Measurements from ENCODE around the gene CAMTA1. TPM values are rescaled to one million over a fixed set of nuclear protein-coding genes. Genes with fewer than 3 reads are reported as not detected.
"Not testable (repeated sequence)": the region's sequence is repeated elsewhere in the genome, so short reads cannot be mapped to it uniquely, and the experiment has no call there.

The CAMTA1 gene
- polyA plus RNA-seq, 1 of the 3 experiments (the other 2 are of a cell fraction), result 63.1 TPM

DNA sequence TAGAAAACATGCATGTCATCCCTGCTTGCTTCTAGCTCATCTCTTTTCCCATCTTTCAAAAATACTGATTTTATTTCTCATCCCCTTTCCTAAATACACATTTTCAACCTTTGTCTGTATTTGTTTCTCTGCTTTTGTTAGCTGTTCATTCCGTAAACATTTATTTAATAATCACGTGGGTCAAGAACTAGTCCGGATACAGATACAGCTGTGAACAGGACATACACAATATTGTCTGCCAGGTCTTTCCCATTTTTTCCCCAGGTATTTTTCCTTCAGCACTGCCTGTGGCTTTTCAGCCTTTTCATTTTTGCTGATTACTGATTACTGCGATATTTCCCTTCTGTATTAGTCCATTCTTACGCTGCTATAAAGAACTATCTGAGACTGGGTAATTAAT, 1004.6 kb downstream of the CAMTA1 start (continued):
- TF ChIP-seq FOXJ3 (CRISPR knock-in tag; IDR thresholded peaks at IDR 0.05) (no peak), EP300 (IDR thresholded peaks at IDR 0.05; ENCODE audit: borderline replicate concordance in 1 of 2, low read depth in 1 of 2, low read length in 1 of 2) (no peak), SIN3A (IDR thresholded peaks at IDR 0.05; ENCODE audit: borderline replicate concordance, low read depth, low read length) (no peak), RAD21 (IDR thresholded peaks at IDR 0.05; ENCODE audit: low read length) (no peak), FOSL2 (IDR thresholded peaks at IDR 0.05; ENCODE audit: borderline replicate concordance, low read depth) (no peak), GABPA (IDR thresholded peaks at IDR 0.05; ENCODE audit: low read depth) (no peak), POLR2AphosphoS5 (IDR thresholded peaks at IDR 0.05; ENCODE audit: low read depth, low read length) (no peak), TCF12 (IDR thresholded peaks at IDR 0.05) (no peak)
- TF ChIP-seq, protein P1, sequence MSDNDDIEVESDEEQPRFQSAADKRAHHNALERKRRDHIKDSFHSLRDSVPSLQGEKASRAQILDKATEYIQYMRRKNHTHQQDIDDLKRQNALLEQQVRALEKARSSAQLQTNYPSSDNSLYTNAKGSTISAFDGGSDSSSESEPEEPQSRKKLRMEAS (IDR thresholded peaks at IDR 0.05; ENCODE audit: low read depth), result no peak

DNA sequence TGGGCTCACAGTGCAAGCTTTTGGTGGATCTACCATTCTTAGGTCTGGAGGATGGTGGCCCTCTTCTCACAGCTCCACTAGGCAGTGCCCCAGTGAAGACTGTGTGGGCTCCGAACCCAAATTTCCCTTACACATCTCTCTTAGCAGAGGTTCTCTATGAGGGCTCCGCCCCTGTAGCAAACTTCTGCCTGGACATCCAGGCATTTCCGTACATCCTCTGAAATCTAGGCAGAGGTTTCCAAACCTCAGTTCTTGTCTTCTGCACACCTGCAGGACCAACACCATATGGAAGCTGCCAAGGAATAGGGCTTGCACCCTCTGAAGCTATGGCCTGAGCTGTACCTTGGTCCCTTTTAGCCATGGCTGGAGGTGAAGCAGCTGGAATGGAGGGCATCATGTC, 1005.8 kb downstream of the CAMTA1 start:
- H3K79me2 ChIP-seq (ENCODE audit: insufficient read depth); DNase-seq; H3K4me1 ChIP-seq (ENCODE audit: control insufficient read depth in 1 of 2, insufficient read depth in 2 of 2, low read depth in 1 of 2, low read length in 1 of 2); H3K27me3 ChIP-seq (ENCODE audit: insufficient read depth); H3K9me3 ChIP-seq; H3F3A ChIP-seq (replicated peaks; ENCODE audit: insufficient read depth); H3K9ac ChIP-seq; H3K27ac ChIP-seq (ENCODE audit: low read depth in 2 of 2, low read length in 1 of 2); H4K20me1 ChIP-seq (ENCODE audit: insufficient read depth); H3K9me2 ChIP-seq; H3K4me2 ChIP-seq; POLR2A ChIA-PET; H3K4me3 ChIP-seq (ENCODE audit: low read depth in 2 of 2, low read length in 1 of 2); H2AFZ ChIP-seq (ENCODE audit: low read depth): not testable (repeated sequence)
- WGBS (ENCODE audit: low lambda C conversion rate), result 100% methylated on average over 3 of the region's 3 CpGs
- CTCF ChIA-PET, result interaction anchor here (1.0 to 1.7 kb wide), 2 partner anchors 17 to 39 kb away, joined by 3 to 5 read pairs; no protein-coding TSS in a partner anchor
- H3K36me3 ChIP-seq (replicated peaks in 1 of 2; ENCODE audit: control insufficient read depth in 1 of 2, insufficient read depth in 2 of 2, low read length in 1 of 2), result peaks cover 39 to 74% of the 10 kb centered on the region in 2 experiments

DNA sequence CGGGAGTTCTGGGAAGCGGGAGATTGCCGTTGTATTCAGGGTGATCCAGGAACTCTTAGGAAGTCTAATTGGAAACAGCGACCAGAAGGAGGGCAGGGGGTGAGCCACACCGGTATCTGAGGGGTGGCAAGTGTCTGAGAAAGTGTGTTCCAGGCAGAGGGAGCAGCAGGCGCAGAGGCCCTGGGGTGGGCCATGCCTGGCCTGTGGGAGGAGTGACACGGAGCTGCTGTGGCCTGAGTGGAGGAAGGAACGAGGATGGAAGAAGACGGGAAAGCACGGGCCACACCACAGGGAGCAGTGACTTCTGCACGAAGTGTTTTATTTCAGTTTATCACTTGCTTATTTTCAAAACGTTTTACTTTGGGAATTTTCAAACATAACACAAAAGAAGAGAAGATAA, 1010.2 kb downstream of the CAMTA1 start:
- Histone ChIP-seq H3K9me3 (no peaks in the 10 kb centered on the region), H3K36me3 (replicated peaks in 1 of 2; ENCODE audit: control insufficient read depth in 1 of 2, insufficient read depth in 2 of 2, low read length in 1 of 2) (peaks cover 20 to 39% of the 10 kb centered on the region in 2 experiments), H3K4me2 (no peak overlapping the region), H3K4me1 (ENCODE audit: control insufficient read depth in 1 of 2, insufficient read depth in 2 of 2, low read depth in 1 of 2, low read length in 1 of 2) (no peaks in the 10 kb centered on the region), H3K27me3 (ENCODE audit: insufficient read depth) (no peaks in the 10 kb centered on the region), H3K9ac (no peak overlapping the region), H3K79me2 (ENCODE audit: insufficient read depth) (no peaks in the 10 kb centered on the region), H3K27ac (ENCODE audit: low read depth in 2 of 2, low read length in 1 of 2) (no peak overlapping the region), H3K9me2 (no peaks in the 10 kb centered on the region), H3K4me3 (ENCODE audit: low read depth in 2 of 2, low read length in 1 of 2) (no peak overlapping the region), H4K20me1 (ENCODE audit: insufficient read depth) (no peaks in the 10 kb centered on the region), H2AFZ (ENCODE audit: low read depth) (no peak overlapping the region), H3F3A (replicated peaks; ENCODE audit: insufficient read depth) (peaks cover 4% of the 10 kb centered on the region)
- POLR2A ChIA-PET, result no interaction called here
- WGBS (ENCODE audit: low lambda C conversion rate), result 85% methylated on average over 12 of the region's 12 CpGs
- CTCF ChIA-PET, result interaction anchor here (0.5 to 1.5 kb wide), 2 partner anchors 13 to 28 kb away, joined by 3 to 5 read pairs; no protein-coding TSS in a partner anchor
- DNase-seq, result no peak
- TF ChIP-seq, protein P2, sequence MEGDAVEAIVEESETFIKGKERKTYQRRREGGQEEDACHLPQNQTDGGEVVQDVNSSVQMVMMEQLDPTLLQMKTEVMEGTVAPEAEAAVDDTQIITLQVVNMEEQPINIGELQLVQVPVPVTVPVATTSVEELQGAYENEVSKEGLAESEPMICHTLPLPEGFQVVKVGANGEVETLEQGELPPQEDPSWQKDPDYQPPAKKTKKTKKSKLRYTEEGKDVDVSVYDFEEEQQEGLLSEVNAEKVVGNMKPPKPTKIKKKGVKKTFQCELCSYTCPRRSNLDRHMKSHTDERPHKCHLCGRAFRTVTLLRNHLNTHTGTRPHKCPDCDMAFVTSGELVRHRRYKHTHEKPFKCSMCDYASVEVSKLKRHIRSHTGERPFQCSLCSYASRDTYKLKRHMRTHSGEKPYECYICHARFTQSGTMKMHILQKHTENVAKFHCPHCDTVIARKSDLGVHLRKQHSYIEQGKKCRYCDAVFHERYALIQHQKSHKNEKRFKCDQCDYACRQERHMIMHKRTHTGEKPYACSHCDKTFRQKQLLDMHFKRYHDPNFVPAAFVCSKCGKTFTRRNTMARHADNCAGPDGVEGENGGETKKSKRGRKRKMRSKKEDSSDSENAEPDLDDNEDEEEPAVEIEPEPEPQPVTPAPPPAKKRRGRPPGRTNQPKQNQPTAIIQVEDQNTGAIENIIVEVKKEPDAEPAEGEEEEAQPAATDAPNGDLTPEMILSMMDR (IDR thresholded peaks at IDR 0.05), result no peak
- no peak for TF ChIP-seq MXI1 (IDR thresholded peaks at IDR 0.05; ENCODE audit: low read depth, low read length)
- TF ChIP-seq EP300 (IDR thresholded peaks at IDR 0.05; ENCODE audit: borderline replicate concordance in 1 of 2, low read depth in 1 of 2, low read length in 1 of 2), result no peak
- TF ChIP-seq, protein P3, sequence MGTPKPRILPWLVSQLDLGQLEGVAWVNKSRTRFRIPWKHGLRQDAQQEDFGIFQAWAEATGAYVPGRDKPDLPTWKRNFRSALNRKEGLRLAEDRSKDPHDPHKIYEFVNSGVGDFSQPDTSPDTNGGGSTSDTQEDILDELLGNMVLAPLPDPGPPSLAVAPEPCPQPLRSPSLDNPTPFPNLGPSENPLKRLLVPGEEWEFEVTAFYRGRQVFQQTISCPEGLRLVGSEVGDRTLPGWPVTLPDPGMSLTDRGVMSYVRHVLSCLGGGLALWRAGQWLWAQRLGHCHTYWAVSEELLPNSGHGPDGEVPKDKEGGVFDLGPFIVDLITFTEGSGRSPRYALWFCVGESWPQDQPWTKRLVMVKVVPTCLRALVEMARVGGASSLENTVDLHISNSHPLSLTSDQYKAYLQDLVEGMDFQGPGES (IDR thresholded peaks at IDR 0.05; ENCODE audit: low read depth, low read length), result no peak
- TF ChIP-seq FOXJ3 (CRISPR knock-in tag; IDR thresholded peaks at IDR 0.05), result no peak
